ENCODE measurements around the gene USP37.
"Not testable (repeated sequence)": the region's sequence is repeated elsewhere in the genome, so short reads cannot be mapped to it uniquely, and the experiment has no call there.

USP37 gene

DNA sequence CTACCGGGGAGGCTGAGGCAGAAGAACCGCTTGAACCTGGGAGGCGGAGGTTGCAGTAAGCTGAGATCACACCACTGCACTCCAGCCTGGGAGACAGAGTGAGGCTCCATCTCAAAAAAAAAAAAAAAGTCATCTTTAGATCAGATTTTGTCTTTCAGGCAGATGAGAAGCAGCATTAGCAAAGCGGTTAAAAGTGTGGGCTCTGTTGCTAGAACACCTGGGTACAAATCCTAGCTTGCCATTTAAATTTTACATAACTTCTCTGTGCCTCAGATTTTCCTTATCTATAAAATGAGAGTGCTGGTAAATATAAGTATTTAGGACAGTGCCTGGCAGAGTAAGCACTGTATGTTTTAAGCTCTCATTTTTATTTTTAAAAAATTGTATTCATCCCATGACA is 8.7 kb upstream of the USP37 start:
- Histone ChIP-seq H3K9ac (ENCODE audit: low read depth, low read length) (no peak overlapping the region), H3K4me2 (ENCODE audit: low read length) (no peak overlapping the region), H3K4me1 (ENCODE audit: control insufficient read depth, insufficient read depth, low read length) (peaks cover 5% of the 10 kb centered on the region), H3K4me3 (ENCODE audit: low read length) (no peak overlapping the region), H3K9me3 (replicated peaks; ENCODE audit: low read length) (no peaks in the 10 kb centered on the region), H3K27me3 (ENCODE audit: control insufficient read depth, insufficient read depth, low read length) (no peaks in the 10 kb centered on the region), H3K36me3 (ENCODE audit: insufficient read depth, low read length) (peaks cover 35% of the 10 kb centered on the region)

DNA sequence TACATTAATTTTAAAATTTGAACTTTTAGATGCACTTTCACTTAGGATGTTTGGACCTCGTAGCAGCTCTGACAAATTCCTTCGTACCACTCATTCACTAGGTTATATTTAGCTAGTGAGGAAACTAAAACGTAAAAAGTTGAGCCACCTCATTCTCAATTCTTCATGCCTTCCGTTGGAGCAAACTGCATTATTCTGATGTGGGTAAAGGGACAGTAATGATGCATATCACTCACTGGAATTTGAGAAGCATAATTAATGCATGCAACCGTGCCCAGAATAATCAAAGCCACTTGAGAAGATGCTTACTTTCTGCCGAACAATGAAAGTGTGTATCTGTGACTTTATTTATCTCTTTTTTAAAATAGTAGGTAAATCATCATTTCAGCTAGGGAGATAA is 2.7 kb upstream of the USP37 start:
- H3K4me1 ChIP-seq (ENCODE audit: control insufficient read depth, insufficient read depth, low read length), result peaks cover 20% of the 10 kb centered on the region
- peak overlapping the region; percentile 100 for H3K4me2 ChIP-seq (ENCODE audit: low read length)
- no peaks in the 10 kb centered on the region for H3K9me3 ChIP-seq (replicated peaks; ENCODE audit: low read length)
- peak overlapping the region; percentile 91 for H3K4me3 ChIP-seq (ENCODE audit: low read length)
- H3K9ac ChIP-seq (ENCODE audit: low read depth, low read length), result peak overlapping the region; percentile 99
- no peaks in the 10 kb centered on the region for H3K27me3 ChIP-seq (ENCODE audit: control insufficient read depth, insufficient read depth, low read length)
- H3K36me3 ChIP-seq (ENCODE audit: insufficient read depth, low read length), result peaks cover 28% of the 10 kb centered on the region

DNA sequence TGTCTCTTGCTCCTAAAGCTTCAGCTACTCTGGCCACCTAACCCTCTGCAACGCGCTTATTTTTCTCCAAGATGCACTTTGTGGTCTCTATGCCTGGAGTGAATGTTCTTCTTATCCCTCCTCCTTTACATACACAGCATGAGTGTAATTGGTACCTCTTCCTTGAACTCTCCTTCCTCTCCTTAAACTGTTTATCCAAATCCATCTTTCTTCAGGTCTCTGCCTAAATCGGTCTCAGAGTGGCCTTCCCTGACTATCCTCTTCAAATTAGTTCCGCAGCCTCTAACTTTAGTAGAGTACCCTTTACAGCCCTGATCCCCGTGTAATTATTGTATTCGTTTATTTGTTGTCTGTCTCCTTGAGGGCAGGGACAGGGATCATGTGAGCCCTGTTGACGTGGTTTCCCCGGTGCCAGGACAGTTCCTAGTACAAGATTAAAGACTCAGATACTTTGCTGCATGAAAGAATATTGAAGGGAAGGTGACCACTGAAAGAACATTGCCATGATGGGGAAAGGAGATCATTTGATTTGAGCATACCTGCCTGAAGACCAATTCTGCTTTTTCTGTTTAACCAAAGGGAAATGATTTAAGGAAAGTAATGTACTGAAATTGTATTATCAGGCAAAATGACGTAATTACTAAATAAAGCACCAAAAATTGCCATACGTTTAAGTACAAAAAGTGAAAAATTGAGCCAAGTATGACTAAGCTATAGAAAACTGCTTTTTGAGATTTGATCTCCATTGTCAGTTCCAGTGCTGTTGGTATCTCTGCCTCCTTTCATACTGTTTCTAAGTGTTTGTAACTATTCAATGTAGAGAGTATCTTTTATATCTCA is 1.7 kb upstream of the USP37 start:
- peak overlapping the region; percentile 99 for H3K9ac ChIP-seq (ENCODE audit: low read depth, low read length)
- H3K4me2 ChIP-seq (ENCODE audit: low read length), result peak overlapping the region; percentile 100
- no peaks in the 10 kb centered on the region for H3K9me3 ChIP-seq (replicated peaks; ENCODE audit: low read length)
- H3K36me3 ChIP-seq (ENCODE audit: insufficient read depth, low read length), result peaks cover 19% of the 10 kb centered on the region
- H3K4me3 ChIP-seq (ENCODE audit: low read length), result peak overlapping the region; percentile 91
- no peaks in the 10 kb centered on the region for H3K27me3 ChIP-seq (ENCODE audit: control insufficient read depth, insufficient read depth, low read length)
- H3K4me1 ChIP-seq (ENCODE audit: control insufficient read depth, insufficient read depth, low read length), result peaks cover 20% of the 10 kb centered on the region

DNA sequence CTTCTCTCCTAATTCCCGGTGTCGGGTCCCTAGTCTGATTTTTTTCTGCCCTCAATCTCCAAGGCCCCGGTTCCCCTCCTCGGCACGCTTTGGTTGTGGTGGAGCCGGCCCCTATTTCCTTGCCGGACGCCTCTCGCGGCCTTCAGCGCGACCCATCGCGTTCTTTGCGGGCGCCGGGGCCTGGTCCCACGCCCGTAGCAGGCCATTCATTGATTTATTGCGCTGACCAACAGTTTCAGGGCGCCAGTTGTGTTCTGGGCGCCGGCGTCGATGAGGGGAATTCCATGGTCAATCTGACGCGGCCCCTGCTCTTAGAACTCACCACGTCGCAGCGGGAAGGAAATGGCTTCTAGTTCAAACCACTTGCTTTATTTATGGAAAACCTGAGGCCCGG is 884 bp upstream of the USP37 start:
- Histone ChIP-seq H3K36me3 (ENCODE audit: insufficient read depth, low read length) (peaks cover 13% of the 10 kb centered on the region), H3K9me3 (replicated peaks; ENCODE audit: low read length) (no peaks in the 10 kb centered on the region), H3K27me3 (ENCODE audit: control insufficient read depth, insufficient read depth, low read length) (no peaks in the 10 kb centered on the region), H3K4me1 (ENCODE audit: control insufficient read depth, insufficient read depth, low read length) (peaks cover 20% of the 10 kb centered on the region), H3K4me2 (ENCODE audit: low read length) (peak overlapping the region; percentile 100), H3K4me3 (ENCODE audit: low read length) (peak overlapping the region; percentile 91), H3K9ac (ENCODE audit: low read depth, low read length) (peak overlapping the region; percentile 99)

DNA sequence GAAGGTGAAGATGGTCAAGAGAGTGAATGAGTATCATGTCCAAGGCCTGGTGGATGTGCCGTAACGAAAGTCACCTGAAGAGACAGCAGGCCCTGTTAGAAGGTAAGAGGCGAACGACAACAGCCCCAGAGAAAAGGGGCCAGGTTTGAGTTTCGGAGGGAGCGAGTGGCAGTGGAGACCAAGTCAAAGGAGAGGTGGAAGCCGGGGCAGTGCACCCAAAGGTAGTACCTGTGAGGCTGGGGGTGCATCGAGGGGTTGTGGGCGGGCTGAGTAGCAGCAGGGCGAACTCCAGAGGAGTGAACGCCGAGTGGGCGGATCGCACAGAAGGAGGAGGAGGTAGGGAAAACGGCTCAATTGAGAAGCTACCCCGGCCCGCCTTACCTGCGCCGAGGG is 358 bp downstream of the USP37 start:
- no peaks in the 10 kb centered on the region for H3K9me3 ChIP-seq (replicated peaks; ENCODE audit: low read length)
- H3K36me3 ChIP-seq (ENCODE audit: insufficient read depth, low read length), result peaks cover 17% of the 10 kb centered on the region
- peak overlapping the region; percentile 91 for H3K4me3 ChIP-seq (ENCODE audit: low read length)
- peak overlapping the region; percentile 99 for H3K9ac ChIP-seq (ENCODE audit: low read depth, low read length)
- peak overlapping the region; percentile 93 for H3K4me2 ChIP-seq (ENCODE audit: low read length)
- peaks cover 20% of the 10 kb centered on the region for H3K4me1 ChIP-seq (ENCODE audit: control insufficient read depth, insufficient read depth, low read length)
- H3K27me3 ChIP-seq (ENCODE audit: control insufficient read depth, insufficient read depth, low read length), result no peaks in the 10 kb centered on the region

DNA sequence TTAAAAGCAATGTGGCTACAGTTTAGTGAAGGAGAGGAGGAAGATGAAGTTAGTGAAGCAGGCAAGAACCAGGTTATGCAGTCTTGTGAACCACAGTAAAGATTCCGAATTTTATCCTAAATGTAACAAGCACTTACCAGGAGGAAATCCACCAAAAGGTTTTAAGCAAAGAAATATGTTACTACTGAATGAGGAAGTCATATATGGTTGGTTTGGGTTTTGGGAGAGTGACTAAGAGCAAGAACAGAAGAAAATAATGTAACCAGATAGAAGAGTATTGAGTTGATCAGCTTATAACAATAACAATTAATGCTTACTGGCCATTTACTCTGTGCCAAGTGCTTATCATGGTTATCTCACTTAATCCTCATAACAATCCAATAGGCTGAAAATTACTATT is 1.9 kb downstream of the USP37 start:
- Histone ChIP-seq H3K9ac (ENCODE audit: low read depth, low read length) (no peak overlapping the region), H3K9me3 (replicated peaks; ENCODE audit: low read length) (no peaks in the 10 kb centered on the region), H3K4me1 (ENCODE audit: control insufficient read depth, insufficient read depth, low read length) (peaks cover 19% of the 10 kb centered on the region), H3K4me2 (ENCODE audit: low read length) (peak overlapping the region; percentile 93), H3K36me3 (ENCODE audit: insufficient read depth, low read length) (peaks cover 13% of the 10 kb centered on the region), H3K27me3 (ENCODE audit: control insufficient read depth, insufficient read depth, low read length) (no peaks in the 10 kb centered on the region), H3K4me3 (ENCODE audit: low read length) (no peak overlapping the region)

DNA sequence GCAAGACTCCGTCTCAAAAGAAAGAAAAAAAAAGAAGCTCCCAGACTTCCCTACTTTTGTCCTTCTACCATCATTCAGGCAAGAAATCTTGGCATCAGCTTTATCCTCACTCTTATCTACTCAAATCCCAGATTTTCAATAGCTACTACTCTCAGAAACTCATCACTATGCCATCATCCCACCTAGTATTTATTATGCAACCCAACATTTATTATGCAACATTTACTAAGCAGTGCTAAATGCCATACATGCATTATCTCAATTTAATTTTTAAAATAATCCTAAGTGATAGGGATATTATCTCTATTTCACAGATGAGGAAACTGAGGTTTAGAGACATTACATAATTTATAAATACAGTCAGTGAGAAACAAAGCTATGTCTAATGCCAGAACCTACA is 4.1 kb downstream of the USP37 start:
- Histone ChIP-seq H3K27me3 (ENCODE audit: control insufficient read depth, insufficient read depth, low read length) (no peaks in the 10 kb centered on the region), H3K9me3 (replicated peaks; ENCODE audit: low read length) (no peaks in the 10 kb centered on the region), H3K36me3 (ENCODE audit: insufficient read depth, low read length) (peaks cover 20% of the 10 kb centered on the region), H3K4me2 (ENCODE audit: low read length) (no peak overlapping the region), H3K9ac (ENCODE audit: low read depth, low read length) (no peak overlapping the region), H3K4me1 (ENCODE audit: control insufficient read depth, insufficient read depth, low read length) (peaks cover 8% of the 10 kb centered on the region), H3K4me3 (ENCODE audit: low read length) (no peak overlapping the region)

DNA sequence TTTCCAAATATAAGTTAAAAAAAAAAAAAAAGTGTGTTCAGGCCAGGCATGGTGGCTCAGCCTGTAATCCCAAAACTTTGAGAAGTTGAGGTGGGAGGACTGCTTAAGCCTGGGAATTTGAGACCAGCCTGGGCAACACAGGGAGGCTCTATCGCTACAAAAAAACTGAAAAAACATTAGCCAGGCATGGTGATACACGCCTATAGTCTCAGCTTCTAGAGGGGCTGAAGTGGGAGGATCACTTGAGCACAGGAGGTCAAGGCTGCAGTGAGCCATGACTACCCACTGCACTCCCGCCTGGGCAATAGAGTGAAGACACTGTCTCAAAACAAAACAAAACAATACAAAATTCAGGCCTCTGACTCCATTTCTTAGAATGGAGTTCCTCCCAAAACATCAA is 9.2 kb downstream of the USP37 start:
- Histone ChIP-seq H3K4me1 (ENCODE audit: control insufficient read depth, insufficient read depth, low read length) (no peaks in the 10 kb centered on the region), H3K36me3 (ENCODE audit: insufficient read depth, low read length) (peaks cover 30% of the 10 kb centered on the region), H3K4me3 (ENCODE audit: low read length) (no peak overlapping the region), H3K9me3 (replicated peaks; ENCODE audit: low read length) (no peaks in the 10 kb centered on the region), H3K4me2 (ENCODE audit: low read length) (no peak overlapping the region), H3K9ac (ENCODE audit: low read depth, low read length) (no peak overlapping the region), H3K27me3 (ENCODE audit: control insufficient read depth, insufficient read depth, low read length) (no peaks in the 10 kb centered on the region)

DNA sequence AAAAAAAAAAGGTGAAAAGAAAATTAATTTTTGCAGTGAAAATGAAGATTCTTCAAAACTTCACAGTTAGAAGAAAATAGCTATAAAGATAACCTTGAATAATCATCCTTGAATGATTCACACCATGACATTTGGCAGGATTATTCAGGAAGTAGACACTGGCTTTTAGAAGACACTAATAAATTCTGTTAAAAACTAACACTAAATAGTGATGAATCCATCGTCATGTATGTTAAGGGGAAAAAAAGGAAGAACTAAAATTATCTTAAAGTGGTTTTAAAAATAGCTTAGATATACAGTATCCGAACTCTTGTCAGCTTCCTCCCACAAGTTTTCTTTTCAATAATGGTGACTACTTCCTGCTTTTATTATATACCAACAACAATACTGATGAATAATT is 10.2 kb downstream of the USP37 start:
- H3K36me3 ChIP-seq (ENCODE audit: insufficient read depth, low read length), result peaks cover 32% of the 10 kb centered on the region
- no peak overlapping the region for H3K9ac ChIP-seq (ENCODE audit: low read depth, low read length)

DNA sequence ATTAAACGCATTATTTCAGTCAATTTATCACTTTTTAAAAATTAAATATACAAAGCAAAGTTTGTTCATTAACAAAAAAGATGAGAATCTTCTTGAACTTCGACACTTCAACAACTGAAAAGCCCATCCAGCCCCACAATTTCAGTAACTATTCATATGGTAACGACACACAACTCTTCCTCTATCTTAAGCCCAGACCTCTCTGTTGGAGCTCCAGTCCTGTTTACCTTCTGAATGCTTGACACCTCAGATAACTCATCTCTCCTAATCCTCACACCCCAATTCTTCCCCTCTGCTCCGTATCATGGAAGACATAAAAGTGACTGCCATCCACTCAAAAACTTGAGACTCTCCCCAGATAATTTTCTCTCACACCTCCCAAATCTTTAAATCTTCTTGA is 12.6 kb downstream of the USP37 start:
- H3K36me3 ChIP-seq (ENCODE audit: insufficient read depth, low read length), result peaks cover 34% of the 10 kb centered on the region
- H3K9ac ChIP-seq (ENCODE audit: low read depth, low read length), result no peak overlapping the region
- no peak overlapping the region for H3K4me2 ChIP-seq (ENCODE audit: low read length)

More for the DNA sequence above, 10.2 kb downstream of the USP37 start:
- H3K9me3 ChIP-seq (replicated peaks; ENCODE audit: low read length), result no peaks in the 10 kb centered on the region
- H3K4me3 ChIP-seq (ENCODE audit: low read length), result no peak overlapping the region
- H3K27me3 ChIP-seq (ENCODE audit: control insufficient read depth, insufficient read depth, low read length), result no peaks in the 10 kb centered on the region
- no peaks in the 10 kb centered on the region for H3K4me1 ChIP-seq (ENCODE audit: control insufficient read depth, insufficient read depth, low read length)
- no peak overlapping the region for H3K4me2 ChIP-seq (ENCODE audit: low read length)

DNA sequence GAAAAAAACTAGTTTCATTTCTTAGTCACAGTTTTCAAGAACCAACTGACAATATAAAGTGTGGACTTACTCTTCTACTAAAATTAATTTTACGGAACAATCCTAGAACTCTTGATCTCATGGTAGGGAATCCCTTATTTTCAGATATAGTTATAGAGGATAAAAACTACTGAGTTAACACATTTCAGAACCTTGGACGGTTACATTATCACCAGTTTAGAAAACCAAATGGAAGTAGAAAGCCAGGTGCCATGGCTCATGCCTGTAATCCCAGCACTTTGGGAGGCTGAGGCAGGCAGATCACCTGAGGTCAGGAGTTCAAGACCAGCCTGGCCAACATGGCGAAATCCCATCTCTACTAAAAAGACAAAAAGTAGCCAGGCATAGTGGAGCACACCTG is 13.9 kb downstream of the USP37 start:
- H3K36me3 ChIP-seq (ENCODE audit: insufficient read depth, low read length), result peaks cover 28% of the 10 kb centered on the region
- H3K4me1 ChIP-seq (ENCODE audit: control insufficient read depth, insufficient read depth, low read length); H3K27me3 ChIP-seq (ENCODE audit: control insufficient read depth, insufficient read depth, low read length); H3K4me2 ChIP-seq (ENCODE audit: low read length); H3K9ac ChIP-seq (ENCODE audit: low read depth, low read length); H3K9me3 ChIP-seq (replicated peaks; ENCODE audit: low read length); H3K4me3 ChIP-seq (ENCODE audit: low read length): not testable (repeated sequence)

More for the DNA sequence above, 12.6 kb downstream of the USP37 start:
- Histone ChIP-seq H3K9me3 (replicated peaks; ENCODE audit: low read length) (no peaks in the 10 kb centered on the region), H3K27me3 (ENCODE audit: control insufficient read depth, insufficient read depth, low read length) (no peaks in the 10 kb centered on the region), H3K4me3 (ENCODE audit: low read length) (no peak overlapping the region), H3K4me1 (ENCODE audit: control insufficient read depth, insufficient read depth, low read length) (no peaks in the 10 kb centered on the region)

DNA sequence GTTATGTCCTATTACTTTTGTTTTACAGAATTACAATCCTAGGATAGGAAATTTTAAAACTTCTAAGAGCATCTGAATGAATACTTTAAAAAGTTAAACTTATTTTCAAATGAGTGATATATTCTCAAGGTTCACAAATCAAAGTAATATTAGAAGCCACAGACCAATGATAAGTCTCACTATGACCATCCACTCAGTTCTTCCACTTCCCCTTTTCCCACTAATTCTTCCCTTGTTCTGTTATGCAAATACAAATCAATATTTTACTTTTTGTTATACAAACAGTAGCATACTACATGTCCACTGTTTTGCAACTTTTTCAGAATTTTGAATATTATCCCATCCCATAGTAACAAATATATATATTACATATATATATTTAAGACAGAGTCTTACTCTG is 20.2 kb downstream of the USP37 start:
- H3K4me2 ChIP-seq (ENCODE audit: low read length), result no peak overlapping the region
- H3K4me3 ChIP-seq (ENCODE audit: low read length), result no peak overlapping the region
- H3K9me3 ChIP-seq (replicated peaks; ENCODE audit: low read length), result no peaks in the 10 kb centered on the region
- no peaks in the 10 kb centered on the region for H3K4me1 ChIP-seq (ENCODE audit: control insufficient read depth, insufficient read depth, low read length)
- H3K27me3 ChIP-seq (ENCODE audit: control insufficient read depth, insufficient read depth, low read length), result no peaks in the 10 kb centered on the region
- H3K36me3 ChIP-seq (ENCODE audit: insufficient read depth, low read length), result peaks cover 27% of the 10 kb centered on the region
- no peak overlapping the region for H3K9ac ChIP-seq (ENCODE audit: low read depth, low read length)

Data from skeletal muscle satellite cell (primary cell).